HG02571 (cell line): ENCODE data around the gene TRIM36.

Experiments used
- ATAC-seq: cut with Tn5 transposase; IDR thresholded peaks from one replicate; pipeline ENCODE4 v1.9.1; 2021; ENCODE audit warnings: mild to moderate bottlenecking, moderate library complexity; ENCODE audit not compliant: unreplicated experiment

Gene TRIM36

DNA sequence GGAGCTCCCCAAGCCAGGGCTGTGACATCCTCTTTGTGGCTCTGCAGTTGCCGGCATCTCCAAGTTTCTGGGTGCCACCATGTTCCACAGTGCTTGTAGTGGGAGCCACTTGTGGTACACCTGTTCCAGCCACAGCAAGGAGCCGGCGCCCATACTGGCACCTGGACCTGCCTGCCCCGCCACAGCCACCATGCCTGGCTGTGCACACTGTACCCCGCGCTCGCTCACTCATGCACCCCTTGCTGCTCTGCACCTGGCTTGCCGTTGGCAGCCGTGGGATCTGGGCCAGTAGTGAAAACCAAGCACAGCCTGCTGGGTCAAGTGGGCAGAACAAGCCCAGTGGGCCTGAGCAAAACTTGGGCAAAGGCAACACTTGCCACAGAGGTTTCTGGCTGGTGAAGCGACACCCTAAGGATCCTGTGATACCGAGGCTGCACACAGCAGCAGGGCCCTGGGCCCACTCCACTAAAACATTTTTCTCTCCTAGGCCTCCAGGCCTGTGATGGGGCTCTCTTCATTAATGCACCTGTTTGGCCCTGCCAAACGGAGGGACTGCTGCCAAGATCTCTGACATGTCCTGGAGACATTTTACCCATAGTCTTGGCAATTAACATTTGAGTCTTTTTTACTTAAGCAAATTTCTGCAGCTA lies 2.8 kb downstream of the TRIM36 start:
- ATAC-seq: no peak

DNA sequence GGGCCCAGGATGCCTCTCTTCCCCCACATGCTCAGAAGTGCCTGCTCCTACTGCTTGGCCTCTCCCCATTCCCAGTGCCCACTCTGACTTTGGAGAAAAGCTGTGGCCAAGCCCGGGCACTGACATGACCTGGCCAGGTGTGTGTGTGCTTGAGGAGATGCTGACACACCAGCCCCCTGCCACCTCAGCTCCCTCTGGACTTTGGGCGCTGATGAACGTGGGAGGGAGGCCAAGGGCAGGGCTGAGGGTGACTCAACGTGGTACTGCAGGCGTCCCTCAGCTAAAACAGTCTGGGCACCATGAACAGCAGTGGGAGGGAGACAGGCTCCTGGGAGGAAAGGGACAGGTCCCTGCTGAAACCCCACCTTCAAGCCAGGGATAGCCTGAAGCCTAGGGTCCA lies 3.9 kb downstream of the TRIM36 start:
- ATAC-seq: no peak

DNA sequence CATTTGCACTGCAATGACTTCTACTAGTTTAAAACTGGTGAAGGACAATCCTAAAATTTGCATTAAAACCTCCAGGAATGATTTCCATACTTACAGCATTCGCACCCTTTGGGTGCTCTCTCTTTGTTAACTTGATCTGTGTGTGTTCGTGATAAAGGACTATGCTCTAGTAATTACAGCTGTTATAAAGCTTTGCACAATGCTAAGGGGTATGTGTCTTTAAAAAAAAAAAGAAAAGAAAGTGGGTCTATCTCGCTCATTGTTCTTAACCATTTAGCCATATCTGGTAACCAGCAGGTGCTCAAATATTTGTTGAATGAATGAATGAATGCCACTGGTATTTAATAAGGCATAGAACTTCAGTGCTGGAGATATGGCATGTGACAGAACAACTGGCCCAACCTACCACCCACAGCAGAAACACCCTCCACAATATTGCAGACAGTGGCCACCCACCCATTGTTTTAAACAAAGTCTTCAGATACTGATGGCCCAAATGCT lies 8.7 kb downstream of the TRIM36 start:
- no peak for ATAC-seq

GRCh38 chr5:115151208-115151805 lies 18.4 kb downstream of the TRIM36 start:
- ATAC-seq: no peak

GRCh38 chr5:115150512-115150911 lies 19.2 kb downstream of the TRIM36 start:
- ATAC-seq: no peak

DNA sequence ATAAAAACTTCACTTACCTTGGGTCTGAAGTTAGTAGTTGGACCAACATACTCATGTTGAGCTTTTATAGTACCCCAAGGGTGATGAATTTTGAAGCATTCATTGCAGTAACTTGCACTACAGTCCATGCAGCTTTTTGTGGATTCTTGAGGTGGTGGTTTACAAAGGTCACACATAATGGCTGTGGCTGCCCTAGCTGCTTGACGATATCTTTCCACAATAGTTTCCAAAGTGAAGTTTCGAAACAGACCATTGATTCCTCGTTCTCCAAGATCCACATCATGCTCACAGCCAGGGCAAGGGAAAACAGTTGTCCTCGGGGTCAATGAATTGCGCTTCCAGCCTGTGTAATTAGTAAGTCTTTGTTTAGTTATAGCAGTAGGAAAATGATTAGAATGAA lies 22.7 kb downstream of the TRIM36 start:
- ATAC-seq: no peak

GRCh38 chr5:115136294-115136693 lies 33.4 kb downstream of the TRIM36 start:
- no peak for ATAC-seq

- no peak for ATAC-seq
Observed at GRCh38 chr5:115132465-115132864, 37.2 kb downstream of the TRIM36 start.

DNA sequence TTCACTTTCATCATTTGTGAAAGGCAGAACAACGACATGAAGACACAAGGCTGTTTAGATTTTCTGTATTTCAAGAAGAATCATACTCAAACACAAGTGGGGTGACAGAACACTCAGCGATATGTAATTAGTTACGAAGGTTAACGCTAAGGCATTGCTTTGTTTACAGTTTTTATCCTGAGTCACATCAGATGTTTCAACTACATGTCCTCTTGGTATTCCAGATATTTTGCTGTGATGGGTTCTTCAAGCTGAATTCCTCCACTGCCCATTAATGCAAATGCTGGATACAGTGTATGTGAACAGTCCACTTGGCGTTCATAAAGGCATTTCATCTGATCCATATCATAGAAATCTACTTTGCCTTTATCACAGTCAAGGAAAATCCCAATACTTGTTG lies 43.4 kb downstream of the TRIM36 start:
- ATAC-seq: no peak

- no peak for ATAC-seq
Observed at GRCh38 chr5:115124741-115125140, 45.0 kb downstream of the TRIM36 start.

DNA sequence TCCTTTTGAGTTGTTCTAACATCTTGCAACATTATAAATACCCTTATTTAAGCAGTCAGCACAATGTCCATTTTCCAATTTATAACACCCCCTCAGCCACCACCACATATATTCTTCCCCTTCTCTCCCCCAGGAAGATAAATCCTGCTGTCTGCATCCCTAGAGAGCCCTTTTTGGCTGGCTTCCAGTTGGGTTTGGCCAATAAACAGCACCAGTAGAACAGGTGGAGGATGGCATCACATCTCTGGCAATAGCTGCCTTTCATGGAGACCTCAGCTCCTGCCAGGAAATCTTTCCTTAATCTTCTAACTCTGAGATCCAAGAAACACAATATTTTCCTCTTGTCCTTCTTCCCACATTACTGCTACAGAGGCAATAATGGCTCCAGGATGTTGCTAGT lies 53.7 kb downstream of the TRIM36 start:
- no peak for ATAC-seq

DNA sequence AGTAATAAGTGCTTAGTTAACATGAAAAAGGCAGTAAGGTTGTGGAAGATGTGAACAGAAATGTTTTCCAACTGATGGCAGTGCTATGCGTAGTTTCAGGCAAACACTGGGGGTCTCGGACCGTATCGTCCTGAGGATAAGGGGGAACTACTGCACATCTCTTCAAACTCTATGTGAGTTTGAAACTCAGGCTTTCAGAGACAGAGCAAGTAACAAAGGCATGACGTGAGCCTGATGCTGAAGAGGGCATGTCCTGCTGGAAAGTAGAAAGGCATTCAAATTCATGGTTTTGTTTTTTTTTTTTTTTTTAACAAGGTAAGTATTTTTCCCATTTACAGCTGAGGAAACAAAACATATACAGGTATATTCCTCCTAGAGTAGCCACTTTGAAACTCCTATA lies 59.9 kb downstream of the TRIM36 start:
- no peak for ATAC-seq

DNA sequence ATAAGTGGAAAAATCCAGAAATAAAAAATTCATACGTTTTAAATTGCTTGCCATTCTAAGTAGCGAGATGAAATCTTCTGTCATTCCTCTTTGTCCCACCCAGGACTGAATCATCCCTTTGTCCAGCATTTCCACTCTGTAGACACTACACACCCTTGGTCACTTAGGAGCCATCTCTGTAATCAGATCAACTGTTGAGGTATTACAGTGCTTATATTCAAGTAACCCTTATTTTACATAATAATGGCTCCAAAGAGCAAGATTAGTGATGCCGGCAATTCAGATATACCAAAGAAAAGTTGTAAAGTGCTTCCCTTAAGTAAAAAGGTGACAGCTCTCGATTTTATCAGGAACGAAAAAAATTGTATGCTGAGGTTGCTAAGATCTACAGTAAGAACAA lies 60.4 kb downstream of the TRIM36 start:
- ATAC-seq: no peak

GRCh38 chr5:115100319-115100955 lies 69.3 kb downstream of the TRIM36 start:
- ATAC-seq: no peak

GRCh38 chr5:115098041-115098702 lies 71.5 kb downstream of the TRIM36 start:
- peak; percentile 84 for ATAC-seq

GRCh38 chr5:115097236-115097635 lies 72.5 kb downstream of the TRIM36 start:
- no peak for ATAC-seq

- ATAC-seq: no peak
Observed at GRCh38 chr5:115096034-115096769, 73.5 kb downstream of the TRIM36 start.

- ATAC-seq: no peak
Observed at GRCh38 chr5:115087951-115088350, 81.8 kb downstream of the TRIM36 start.

DNA sequence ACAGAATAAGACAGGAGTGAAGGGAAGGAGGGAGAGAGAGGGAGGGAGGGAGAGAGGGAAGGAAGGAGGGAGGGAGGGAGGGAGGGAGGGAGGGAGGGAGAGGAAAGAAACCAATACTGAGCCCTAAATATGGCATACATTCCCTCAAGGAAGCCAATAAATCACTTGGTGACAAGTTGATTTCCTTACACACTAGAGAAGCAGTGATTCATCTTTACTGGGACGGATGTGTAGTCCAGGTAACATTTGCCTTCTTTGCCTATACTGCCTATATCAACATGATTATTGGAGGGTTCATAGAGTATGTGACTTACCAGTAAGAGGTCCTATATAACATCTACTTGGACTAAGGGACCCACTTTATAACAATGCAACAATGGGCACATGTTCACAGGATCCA lies 83.2 kb downstream of the TRIM36 start:
- ATAC-seq: no peak

GRCh38 chr5:115084246-115084793 lies 85.4 kb downstream of the TRIM36 start:
- ATAC-seq: no peak
